ENCODE measurements around the gene ARMC7. TPM values are rescaled to one million over a fixed set of nuclear protein-coding genes. Genes with fewer than 3 reads are reported as not detected.

The ARMC7 gene
- total and polyA plus RNA-seq, 2 of the 13 experiments (the other 11 are each of a cell fraction or from before 2014, with no cell fraction given): 3.9 to 4.2 TPM

- TF ChIP-seq AFF4 (CRISPR knock-in tag; IDR thresholded peaks at IDR 0.05): 0 out of 2 replicates have a peak, but pooled peaks have one; percentile 61
- TF ChIP-seq TEAD2 (CRISPR knock-in tag; IDR thresholded peaks at IDR 0.05): no peak
- TF ChIP-seq ZSCAN22 (CRISPR knock-in tag; IDR thresholded peaks at IDR 0.05): no peak
- TF ChIP-seq JUND (CRISPR knock-in tag; IDR thresholded peaks at IDR 0.05): 0 out of 2 replicates have a peak, but pooled peaks have one; percentile 64
- no peak for TF ChIP-seq ZBTB40 (IDR thresholded peaks at IDR 0.05)
- no peak; the same call in 1 of the 2 replicates for TF ChIP-seq ZBTB40 (CRISPR knock-in tag; IDR thresholded peaks at IDR 0.05)
- peak; percentile 47; the same call in 1 of the 2 replicates for TF ChIP-seq MYC (CRISPR knock-in tag; IDR thresholded peaks at IDR 0.05; ENCODE audit: borderline replicate concordance)
- TF ChIP-seq IKZF4 (CRISPR knock-in tag; IDR thresholded peaks at IDR 0.05; ENCODE audit: borderline replicate concordance, low read depth, not compliant biosample characterization): no peak
- no peak; the same call in 1 of the 2 replicates for TF ChIP-seq SALL2 (CRISPR knock-in tag; IDR thresholded peaks at IDR 0.05)
- peak; percentile 65; the same call in 1 of the 2 replicates for TF ChIP-seq ZHX1 (CRISPR knock-in tag; IDR thresholded peaks at IDR 0.05; ENCODE audit: low read depth)
- peak; percentile 32; the same call in 1 of the 2 replicates for TF ChIP-seq PHF8 (CRISPR knock-in tag; IDR thresholded peaks at IDR 0.05)
- peak; percentile 58; the same call in 1 of the 2 replicates for TF ChIP-seq FOXC1 (CRISPR knock-in tag; IDR thresholded peaks at IDR 0.05; ENCODE audit: borderline replicate concordance)
- TF ChIP-seq MBD4 (IDR thresholded peaks at IDR 0.05; ENCODE audit: borderline replicate concordance, low read length): no peak; the same call in 1 of the 2 replicates
Observed at GRCh38 chr17:75084039-75084660, 25.6 kb upstream of the ARMC7 start (continued).
